ENCODE results near the gene KNDC1.
"Not testable (repeated sequence)": the region's sequence is repeated elsewhere in the genome, so short reads cannot be mapped to it uniquely, and the experiment has no call there.

KNDC1 gene, protein sequence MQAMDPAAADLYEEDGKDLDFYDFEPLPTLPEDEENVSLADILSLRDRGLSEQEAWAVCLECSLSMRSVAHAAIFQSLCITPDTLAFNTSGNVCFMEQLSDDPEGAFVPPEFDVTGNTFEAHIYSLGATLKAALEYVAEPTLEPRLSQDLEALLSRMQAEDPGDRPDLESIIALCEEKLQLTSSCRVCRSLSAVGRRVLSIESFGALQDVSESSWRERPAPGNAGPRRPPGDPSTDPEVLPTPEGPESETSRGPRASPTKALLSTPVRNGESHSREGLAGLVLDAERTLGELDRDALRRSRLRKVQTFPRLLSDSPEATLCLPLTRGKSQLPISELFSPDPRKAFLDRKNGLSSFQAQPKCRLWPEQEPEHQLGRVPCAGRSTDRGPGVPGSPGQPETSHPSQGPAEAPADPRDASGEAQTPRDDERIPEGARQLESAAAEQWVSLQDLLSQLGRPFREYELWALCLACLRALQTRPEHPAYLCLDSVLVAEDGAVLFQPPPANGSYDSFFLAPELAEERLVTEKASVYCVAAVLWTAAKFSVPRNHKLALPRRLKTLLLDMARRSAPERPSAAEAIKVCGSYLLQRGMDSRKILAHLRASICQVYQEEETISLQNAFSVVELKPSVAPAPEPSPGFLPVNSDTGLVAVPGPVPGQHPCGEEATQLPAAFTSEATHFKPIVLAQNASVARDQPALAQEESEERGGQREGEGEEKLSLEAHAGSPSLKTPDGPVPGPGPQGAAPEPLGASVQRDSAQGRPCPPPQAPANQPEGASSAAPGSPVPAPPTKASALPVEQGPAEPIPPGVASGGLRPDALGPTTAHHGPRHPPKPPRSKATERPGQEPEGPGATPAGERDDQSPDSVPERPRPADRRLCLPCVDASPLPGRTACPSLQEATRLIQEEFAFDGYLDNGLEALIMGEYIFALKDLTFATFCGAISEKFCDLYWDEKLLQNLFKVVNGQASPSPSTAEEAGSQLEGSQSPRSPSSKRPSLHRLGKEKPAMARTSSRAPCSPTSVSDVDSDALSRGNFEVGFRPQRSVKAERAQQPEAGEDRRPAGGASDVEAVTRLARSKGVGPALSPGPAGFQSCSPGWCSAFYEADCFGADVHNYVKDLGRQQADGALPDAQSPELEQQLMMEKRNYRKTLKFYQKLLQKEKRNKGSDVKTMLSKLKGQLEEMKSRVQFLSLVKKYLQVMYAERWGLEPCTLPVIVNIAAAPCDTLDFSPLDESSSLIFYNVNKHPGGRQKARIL (N-terminal part only)

DNA sequence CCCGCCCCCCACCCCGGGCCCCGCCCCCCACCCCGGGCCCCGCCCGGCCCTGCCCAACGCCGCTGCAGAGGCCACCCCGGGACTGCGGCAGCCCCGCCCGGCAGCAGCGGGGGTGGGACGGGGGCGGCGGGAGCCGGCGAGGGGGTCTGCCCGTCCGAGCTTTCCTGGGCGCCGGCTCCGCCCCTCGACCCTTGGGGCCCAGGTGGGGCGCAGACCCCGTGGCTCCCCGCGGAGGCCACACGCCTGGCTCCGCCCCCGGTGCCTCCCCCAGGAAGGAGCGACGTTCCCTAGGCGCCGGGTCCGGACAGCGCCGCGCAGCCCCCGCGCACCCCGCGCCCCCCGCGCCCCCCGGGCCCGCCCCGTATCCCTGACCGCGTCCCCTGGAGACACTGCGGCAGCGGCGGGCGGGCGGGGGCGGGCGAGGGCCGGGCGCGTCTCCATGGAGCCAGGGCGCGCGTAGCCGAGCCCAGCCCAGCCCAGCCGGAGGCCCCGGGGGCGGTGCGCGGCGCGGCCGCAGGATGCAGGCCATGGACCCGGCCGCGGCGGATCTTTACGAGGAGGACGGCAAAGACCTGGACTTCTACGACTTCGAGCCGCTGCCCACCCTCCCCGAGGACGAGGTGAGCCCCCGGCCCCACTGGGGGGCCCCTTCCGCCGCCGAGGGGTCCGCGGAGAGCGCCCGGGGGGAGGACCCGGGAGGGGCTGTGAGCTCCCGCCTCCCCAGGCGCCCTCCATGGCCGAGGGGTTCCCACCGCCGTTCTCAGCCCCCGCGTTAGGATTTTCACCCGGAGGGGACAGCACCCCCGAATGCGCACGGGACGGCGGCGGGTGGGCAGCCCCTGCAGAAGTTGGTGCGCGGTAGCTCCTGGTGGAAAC is at the start of gene KNDC1:
TSS of gene KNDC1 (plus strand) at position 270 of the 876 bp plus-strand sequence. CDS start at position 519, 249 bp downstream.
- Histone ChIP-seq H3K36me3 (ENCODE audit: control insufficient read depth in 1 of 2, insufficient read depth in 2 of 2, low read length in 2 of 2) (no peaks in the 10 kb centered on the region), H3K9me3 (ENCODE audit: control insufficient read depth in 1 of 2, low read length in 2 of 2) (no peaks in the 10 kb centered on the region), H3K4me1 (ENCODE audit: control insufficient read depth in 1 of 2, insufficient read depth in 2 of 2, low read length in 2 of 2) (peaks cover 0 to 17% of the 10 kb centered on the region in 2 donors), H3K27ac (ENCODE audit: low read length) (no peak within 1 kb of the TSS), H3K4me3 (ENCODE audit: low read depth in 1 of 2, low read length in 2 of 2) (peak within 1 kb of the TSS; percentile 42 to 64), H3K27me3 (ENCODE audit: low read depth, low read length) (peaks cover 13% of the 10 kb centered on the region)

GRCh38 chr10:133110609-133111275 is 49.3 kb upstream of the KNDC1 start:
- H3K9me3 ChIP-seq (ENCODE audit: control insufficient read depth in 1 of 2, low read length in 2 of 2): peaks cover 13 to 32% of the 10 kb centered on the region in 2 donors

DNA sequence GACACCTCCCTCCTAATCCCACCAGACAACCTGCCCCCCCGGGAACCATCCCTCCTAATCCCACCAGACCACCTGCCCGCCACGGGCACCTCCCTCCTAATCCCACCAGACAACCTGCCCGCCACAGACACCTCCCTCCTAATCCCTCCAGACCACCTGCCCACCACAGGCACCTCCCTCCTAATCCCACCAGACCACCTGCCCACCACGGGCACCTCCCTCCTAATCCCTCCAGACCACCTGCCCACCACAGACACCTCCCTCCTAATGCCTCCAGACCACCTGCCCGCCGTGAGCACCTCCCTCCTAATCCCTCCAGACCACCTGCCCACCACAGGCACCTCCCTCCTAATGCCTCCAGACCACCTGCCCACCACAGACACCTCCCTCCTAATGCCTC is 48.4 kb upstream of the KNDC1 start:
- not testable (repeated sequence) for H3K27ac ChIP-seq (ENCODE audit: low read length); H3K27me3 ChIP-seq (ENCODE audit: low read depth, low read length); H3K36me3 ChIP-seq (ENCODE audit: control insufficient read depth in 1 of 2, insufficient read depth in 2 of 2, low read length in 2 of 2); H3K4me1 ChIP-seq (ENCODE audit: control insufficient read depth in 1 of 2, insufficient read depth in 2 of 2, low read length in 2 of 2); H3K4me3 ChIP-seq (ENCODE audit: low read depth in 1 of 2, low read length in 2 of 2)
- H3K9me3 ChIP-seq (ENCODE audit: control insufficient read depth in 1 of 2, low read length in 2 of 2): peaks cover 13 to 28% of the 10 kb centered on the region in 2 donors

More at GRCh38 chr10:133110609-133111275, 49.3 kb upstream of the KNDC1 start:
- no peak overlapping the region for H3K4me3 ChIP-seq (ENCODE audit: low read depth in 1 of 2, low read length in 2 of 2)
- no peak overlapping the region for H3K27ac ChIP-seq (ENCODE audit: low read length)
- no peaks in the 10 kb centered on the region for H3K36me3 ChIP-seq (ENCODE audit: control insufficient read depth in 1 of 2, insufficient read depth in 2 of 2, low read length in 2 of 2)
- H3K27me3 ChIP-seq (ENCODE audit: low read depth, low read length): no peaks in the 10 kb centered on the region
- H3K4me1 ChIP-seq (ENCODE audit: control insufficient read depth in 1 of 2, insufficient read depth in 2 of 2, low read length in 2 of 2): no peaks in the 10 kb centered on the region

GRCh38 chr10:133113146-133113830 is 46.7 kb upstream of the KNDC1 start:
- Histone ChIP-seq H3K4me1 (ENCODE audit: control insufficient read depth in 1 of 2, insufficient read depth in 2 of 2, low read length in 2 of 2) (no peaks in the 10 kb centered on the region), H3K4me3 (ENCODE audit: low read depth in 1 of 2, low read length in 2 of 2) (no peak overlapping the region)

GRCh38 chr10:133113847-133114246 is 46.2 kb upstream of the KNDC1 start:
- peaks cover 0 to 12% of the 10 kb centered on the region in 2 donors for H3K9me3 ChIP-seq (ENCODE audit: control insufficient read depth in 1 of 2, low read length in 2 of 2)
- no peak overlapping the region for H3K27ac ChIP-seq (ENCODE audit: low read length)
- no peaks in the 10 kb centered on the region for H3K36me3 ChIP-seq (ENCODE audit: control insufficient read depth in 1 of 2, insufficient read depth in 2 of 2, low read length in 2 of 2)
- no peaks in the 10 kb centered on the region for H3K4me1 ChIP-seq (ENCODE audit: control insufficient read depth in 1 of 2, insufficient read depth in 2 of 2, low read length in 2 of 2)
- no peak overlapping the region for H3K4me3 ChIP-seq (ENCODE audit: low read depth in 1 of 2, low read length in 2 of 2)
- no peaks in the 10 kb centered on the region for H3K27me3 ChIP-seq (ENCODE audit: low read depth, low read length)

More at GRCh38 chr10:133113146-133113830, 46.7 kb upstream of the KNDC1 start:
- H3K9me3 ChIP-seq (ENCODE audit: control insufficient read depth in 1 of 2, low read length in 2 of 2): peaks cover 4 to 16% of the 10 kb centered on the region in 2 donors
- no peaks in the 10 kb centered on the region for H3K27me3 ChIP-seq (ENCODE audit: low read depth, low read length)
- no peaks in the 10 kb centered on the region for H3K36me3 ChIP-seq (ENCODE audit: control insufficient read depth in 1 of 2, insufficient read depth in 2 of 2, low read length in 2 of 2)
- no peak overlapping the region for H3K27ac ChIP-seq (ENCODE audit: low read length)

- Histone ChIP-seq H3K27ac (ENCODE audit: low read length) (no peak overlapping the region), H3K27me3 (ENCODE audit: low read depth, low read length) (no peaks in the 10 kb centered on the region), H3K4me3 (ENCODE audit: low read depth in 1 of 2, low read length in 2 of 2) (no peak overlapping the region), H3K4me1 (ENCODE audit: control insufficient read depth in 1 of 2, insufficient read depth in 2 of 2, low read length in 2 of 2) (no peaks in the 10 kb centered on the region), H3K36me3 (ENCODE audit: control insufficient read depth in 1 of 2, insufficient read depth in 2 of 2, low read length in 2 of 2) (no peaks in the 10 kb centered on the region), H3K9me3 (ENCODE audit: control insufficient read depth in 1 of 2, low read length in 2 of 2) (peaks cover 0 to 12% of the 10 kb centered on the region in 2 donors)
These were observed 45.8 kb upstream of the KNDC1 start for GRCh38 chr10:133114251-133114650.

GRCh38 chr10:133114726-133115452 is 45.1 kb upstream of the KNDC1 start:
- no peaks in the 10 kb centered on the region for H3K36me3 ChIP-seq (ENCODE audit: control insufficient read depth in 1 of 2, insufficient read depth in 2 of 2, low read length in 2 of 2)
- H3K27ac ChIP-seq (ENCODE audit: low read length): no peak overlapping the region
- no peaks in the 10 kb centered on the region for H3K27me3 ChIP-seq (ENCODE audit: low read depth, low read length)
- H3K4me3 ChIP-seq (ENCODE audit: low read depth in 1 of 2, low read length in 2 of 2): no peak overlapping the region
- H3K9me3 ChIP-seq (ENCODE audit: control insufficient read depth in 1 of 2, low read length in 2 of 2): peaks cover 0 to 15% of the 10 kb centered on the region in 2 donors
- H3K4me1 ChIP-seq (ENCODE audit: control insufficient read depth in 1 of 2, insufficient read depth in 2 of 2, low read length in 2 of 2): no peaks in the 10 kb centered on the region

DNA sequence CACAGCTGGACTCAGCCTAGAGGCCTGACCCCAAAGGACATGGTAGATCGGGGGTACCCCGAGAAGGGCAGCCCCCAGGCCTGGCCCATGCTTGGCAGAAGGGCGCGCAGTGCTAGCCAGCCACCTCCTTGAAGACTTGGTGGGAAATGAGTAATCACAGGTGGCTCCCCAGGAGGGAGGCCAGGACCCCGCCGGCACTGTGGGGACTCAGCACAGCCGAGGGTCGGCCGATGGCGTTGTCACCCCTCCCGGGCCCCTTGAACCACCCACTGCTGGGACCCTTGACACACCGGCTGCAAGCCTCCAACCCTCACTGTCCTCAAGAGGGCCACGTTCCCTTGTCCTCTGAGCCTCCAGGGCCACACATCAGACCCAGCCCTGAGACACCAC is 44.6 kb upstream of the KNDC1 start:
- Histone ChIP-seq H3K4me1 (ENCODE audit: control insufficient read depth in 1 of 2, insufficient read depth in 2 of 2, low read length in 2 of 2) (no peaks in the 10 kb centered on the region), H3K27me3 (ENCODE audit: low read depth, low read length) (no peaks in the 10 kb centered on the region), H3K4me3 (ENCODE audit: low read depth in 1 of 2, low read length in 2 of 2) (no peak overlapping the region), H3K27ac (ENCODE audit: low read length) (no peak overlapping the region), H3K9me3 (ENCODE audit: control insufficient read depth in 1 of 2, low read length in 2 of 2) (peaks cover 0 to 15% of the 10 kb centered on the region in 2 donors), H3K36me3 (ENCODE audit: control insufficient read depth in 1 of 2, insufficient read depth in 2 of 2, low read length in 2 of 2) (no peaks in the 10 kb centered on the region)

- Histone ChIP-seq H3K27ac (ENCODE audit: low read length) (no peak overlapping the region), H3K4me1 (ENCODE audit: control insufficient read depth in 1 of 2, insufficient read depth in 2 of 2, low read length in 2 of 2) (no peaks in the 10 kb centered on the region), H3K9me3 (ENCODE audit: control insufficient read depth in 1 of 2, low read length in 2 of 2) (peaks cover 0 to 15% of the 10 kb centered on the region in 2 donors)
These were observed 44.0 kb upstream of the KNDC1 start for GRCh38 chr10:133115976-133116375.

More at GRCh38 chr10:133115976-133116375, 44.0 kb upstream of the KNDC1 start:
- H3K36me3 ChIP-seq (ENCODE audit: control insufficient read depth in 1 of 2, insufficient read depth in 2 of 2, low read length in 2 of 2): no peaks in the 10 kb centered on the region
- H3K27me3 ChIP-seq (ENCODE audit: low read depth, low read length): no peaks in the 10 kb centered on the region
- H3K4me3 ChIP-seq (ENCODE audit: low read depth in 1 of 2, low read length in 2 of 2): no peak overlapping the region

All from muscle layer of duodenum (tissue), 2 donors.